A673 (cell line): Measurements from ENCODE around the gene KEL. TPM values are rescaled to one million over a fixed set of nuclear protein-coding genes. Genes with fewer than 3 reads are reported as not detected.

Source experiments
- BruUV-seq: library from RNA; stranded (reverse); fragments of 400-500 nt; replicated peaks from 2 replicates; lab custom pipeline; 2021; lab: Mats Ljungman, UMichigan
- CTCF ChIA-PET: fragments of 300-600 bp; sonication (Branson Sonifier 250); formaldehyde crosslinking; loops from one replicate; lab custom pipeline; 2022; ENCODE audit warnings: antibody characterized with exemption; lab: Charles Lee
- POLR2A ChIA-PET: fragments of 300-600 bp; sonication (Branson Sonifier 250); formaldehyde crosslinking; loops from one replicate; lab custom pipeline; 2022; ENCODE audit warnings: antibody characterized with exemption; ENCODE audit not compliant: low non-redundant PET; lab: Charles Lee
- DNase-seq: peaks from one replicate; pipeline ENCODE4 v3.0.0-alpha.2; 2015; ENCODE audit warnings: low spot score
- H3K27ac ChIP-seq: fragments of 200-600 bp; sonication (generic); 2 replicates; pipeline ENCODE4 v1.5.1; 2016; ENCODE audit warnings: mixed run types, low read depth, mild to moderate bottlenecking, mixed read lengths, antibody characterized with exemption, low read length; ENCODE audit not compliant: poor library complexity, severe bottlenecking
- H3K27me3 ChIP-seq: fragments of 200-600 bp; sonication (generic); replicated peaks from 2 replicates; pipeline ENCODE4 v1.6.1; 2017; ENCODE audit warnings: mixed run types, low read depth, mild to moderate bottlenecking, mixed read lengths, antibody characterized with exemption, low read length; ENCODE audit not compliant: insufficient read depth, poor library complexity
- H3K36me3 ChIP-seq: fragments of 200-600 bp; sonication (generic); 2 replicates; pipeline ENCODE4 v1.6.1; 2016; ENCODE audit warnings: mixed run types, mild to moderate bottlenecking, mixed read lengths, antibody characterized with exemption, low read length; ENCODE audit not compliant: insufficient read depth, poor library complexity, severe bottlenecking
- H3K4me1 ChIP-seq: fragments of 200-600 bp; sonication (generic); 2 replicates; pipeline ENCODE4 v1.6.1; 2017; ENCODE audit warnings: mixed run types, mild to moderate bottlenecking, mixed read lengths, antibody characterized with exemption, low read length; ENCODE audit not compliant: insufficient read depth, poor library complexity, severe bottlenecking
- H3K4me3 ChIP-seq: fragments of 200-600 bp; sonication (generic); 2 replicates; pipeline ENCODE4 v1.5.1; 2016; ENCODE audit warnings: low read depth, mixed run types, mild to moderate bottlenecking, mixed read lengths, low read length; ENCODE audit not compliant: poor library complexity, severe bottlenecking
- H3K9me3 ChIP-seq: fragments of 200-600 bp; sonication (generic); 2 replicates; pipeline ENCODE4 v1.6.1; 2016; ENCODE audit warnings: mixed run types, low read depth, mild to moderate bottlenecking, mixed read lengths, antibody characterized with exemption, low read length; ENCODE audit not compliant: poor library complexity, severe bottlenecking
- EZH2 ChIP-seq: fragments of 200-600 bp; sonication (generic); IDR thresholded peaks from 2 replicates; pipeline ENCODE4 v1.6.1; 2017; ENCODE audit warnings: borderline replicate concordance, low read depth, mild to moderate bottlenecking, mixed read lengths, antibody characterized with exemption, low read length; ENCODE audit not compliant: poor library complexity, severe bottlenecking
- intact Hi-C: fragments of 100-400 bp; cut with micrococcal nuclease; formaldehyde crosslinking; loops from one replicate; pipeline ENCODE4 v1.10.0; 2022; ENCODE audit not compliant: unreplicated experiment
- total RNA-seq: library from RNA; stranded (reverse); gene quantifications from 2 replicates; pipeline ENCODE4 v1.2.3, GENCODE V29; 2021
- TF ChIP-seq, protein P1 (sequence below): fragments of 300-800, 200-600 bp; sonication (generic); conservative IDR thresholded peaks from 2 replicates; pipeline ENCODE4 v1.5.1; 2017; ENCODE audit warnings: low read depth, mild to moderate bottlenecking, antibody characterized with exemption, low read length, moderate library complexity, mixed read lengths

The KEL gene
- total RNA-seq, 1 experiment from 2014 or later, result not detected

DNA sequence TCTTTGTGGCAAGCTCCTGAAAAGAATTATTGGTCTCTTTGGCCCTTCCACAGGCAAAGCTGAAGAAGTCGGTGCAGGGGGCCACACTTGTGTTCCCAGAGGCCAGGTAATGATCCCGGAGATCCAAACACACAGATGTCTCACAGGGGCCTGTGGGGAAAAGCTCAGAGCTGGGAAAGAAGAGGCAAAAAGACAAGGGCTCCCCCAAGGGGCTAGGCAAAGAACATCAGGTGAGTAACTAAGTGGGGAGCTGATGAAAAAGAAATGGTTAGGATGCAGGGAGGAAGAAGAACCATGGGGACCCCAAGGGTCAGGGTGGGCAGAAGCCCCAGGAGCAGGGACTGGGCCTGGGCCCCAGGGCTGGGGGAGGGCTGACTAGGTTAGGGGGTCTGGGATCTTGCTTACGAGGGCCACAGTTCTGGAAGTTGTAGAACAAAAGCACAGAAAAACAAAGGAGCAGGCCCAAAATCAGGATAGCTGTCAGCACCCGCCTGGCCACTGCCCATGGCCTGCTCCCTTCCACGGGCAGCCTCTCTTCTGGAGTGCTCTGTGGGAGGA lies 1.1 kb downstream of the KEL start:
- no peaks in the 10 kb centered on the region for H3K4me1 ChIP-seq
- H3K4me3 ChIP-seq, result no peak overlapping the region
- no peaks in the 10 kb centered on the region for H3K9me3 ChIP-seq
- no TSS peak for BruUV-seq
- H3K27ac ChIP-seq, result no peak overlapping the region
- peaks cover 3% of the 10 kb centered on the region for H3K27me3 ChIP-seq
- ChIA-PET CTCF (no interaction called here), POLR2A (no interaction called here)
- no peaks in the 10 kb centered on the region for H3K36me3 ChIP-seq
- TF ChIP-seq, protein P1, sequence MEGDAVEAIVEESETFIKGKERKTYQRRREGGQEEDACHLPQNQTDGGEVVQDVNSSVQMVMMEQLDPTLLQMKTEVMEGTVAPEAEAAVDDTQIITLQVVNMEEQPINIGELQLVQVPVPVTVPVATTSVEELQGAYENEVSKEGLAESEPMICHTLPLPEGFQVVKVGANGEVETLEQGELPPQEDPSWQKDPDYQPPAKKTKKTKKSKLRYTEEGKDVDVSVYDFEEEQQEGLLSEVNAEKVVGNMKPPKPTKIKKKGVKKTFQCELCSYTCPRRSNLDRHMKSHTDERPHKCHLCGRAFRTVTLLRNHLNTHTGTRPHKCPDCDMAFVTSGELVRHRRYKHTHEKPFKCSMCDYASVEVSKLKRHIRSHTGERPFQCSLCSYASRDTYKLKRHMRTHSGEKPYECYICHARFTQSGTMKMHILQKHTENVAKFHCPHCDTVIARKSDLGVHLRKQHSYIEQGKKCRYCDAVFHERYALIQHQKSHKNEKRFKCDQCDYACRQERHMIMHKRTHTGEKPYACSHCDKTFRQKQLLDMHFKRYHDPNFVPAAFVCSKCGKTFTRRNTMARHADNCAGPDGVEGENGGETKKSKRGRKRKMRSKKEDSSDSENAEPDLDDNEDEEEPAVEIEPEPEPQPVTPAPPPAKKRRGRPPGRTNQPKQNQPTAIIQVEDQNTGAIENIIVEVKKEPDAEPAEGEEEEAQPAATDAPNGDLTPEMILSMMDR, result no peak; the same call in 1 of the 2 replicates
- intact Hi-C loops, result no loop called here
- no peak for DNase-seq

DNA sequence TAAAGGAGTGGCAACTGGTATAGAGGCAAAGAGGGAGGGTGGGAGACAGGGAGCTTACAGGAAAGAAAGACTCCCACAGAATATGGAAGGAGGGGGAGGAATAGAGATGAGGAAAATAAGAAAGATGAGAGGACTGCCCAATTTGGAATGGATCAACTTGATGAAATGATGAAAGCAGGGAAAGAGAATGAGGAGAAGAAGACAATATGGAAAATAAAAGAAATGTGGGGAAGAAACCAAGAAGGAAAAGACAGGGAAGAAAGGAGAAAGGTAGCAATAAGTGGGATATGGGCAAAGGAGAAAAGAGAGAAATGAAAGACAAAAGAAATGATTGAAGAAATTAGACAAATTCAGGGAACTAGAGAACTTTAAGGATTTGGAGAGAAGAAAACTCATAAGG lies 3.0 kb downstream of the KEL start:
- DNase-seq, result no peak
- TF ChIP-seq EZH2, result no peak
- TF ChIP-seq, protein P1, result no peak
- Histone ChIP-seq H3K9me3 (no peaks in the 10 kb centered on the region), H3K36me3 (no peaks in the 10 kb centered on the region), H3K4me3 (no peak overlapping the region), H3K27ac (no peak overlapping the region), H3K27me3 (peaks cover 3% of the 10 kb centered on the region), H3K4me1 (no peaks in the 10 kb centered on the region)
- CTCF ChIA-PET, result interaction anchor here (0.6 kb wide), 1 partner anchor 10 kb away, joined by 3 read pairs; no protein-coding TSS in a partner anchor
- intact Hi-C loops, result no loop called here
- no TSS peak for BruUV-seq
- POLR2A ChIA-PET, result no interaction called here

DNA sequence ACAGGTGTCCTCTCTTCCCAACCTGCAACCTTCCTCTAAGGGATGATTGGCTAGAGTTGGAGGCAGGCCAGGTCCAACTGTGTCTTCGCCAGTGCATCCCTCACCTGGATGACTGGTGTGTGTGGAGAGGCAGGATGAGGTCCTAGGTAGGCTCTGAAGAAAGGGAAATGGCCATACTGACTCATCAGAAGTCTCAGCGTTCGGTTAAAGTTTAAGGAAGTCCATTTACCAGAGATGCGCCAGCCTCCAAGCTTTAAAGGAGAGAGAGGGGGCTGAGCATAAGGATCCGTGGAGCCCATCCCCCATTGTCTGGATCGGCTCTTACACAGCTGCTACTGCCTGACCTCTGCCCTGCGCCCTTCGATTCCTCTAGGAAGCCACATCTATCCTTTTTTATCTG lies 4.4 kb downstream of the KEL start:
- DNase-seq, result no peak
- Histone ChIP-seq H3K4me1 (no peaks in the 10 kb centered on the region), H3K36me3 (no peaks in the 10 kb centered on the region), H3K9me3 (no peaks in the 10 kb centered on the region), H3K4me3 (no peak overlapping the region), H3K27ac (no peak overlapping the region), H3K27me3 (peaks cover 3% of the 10 kb centered on the region)
- ChIA-PET POLR2A (no interaction called here), CTCF (no interaction called here)
- no peak for TF ChIP-seq EZH2
- TF ChIP-seq, protein P1, result no peak
- BruUV-seq, result no TSS peak
- intact Hi-C loops, result no loop called here
